ENCODE results near the gene SMG1.

SMG1 gene

DNA sequence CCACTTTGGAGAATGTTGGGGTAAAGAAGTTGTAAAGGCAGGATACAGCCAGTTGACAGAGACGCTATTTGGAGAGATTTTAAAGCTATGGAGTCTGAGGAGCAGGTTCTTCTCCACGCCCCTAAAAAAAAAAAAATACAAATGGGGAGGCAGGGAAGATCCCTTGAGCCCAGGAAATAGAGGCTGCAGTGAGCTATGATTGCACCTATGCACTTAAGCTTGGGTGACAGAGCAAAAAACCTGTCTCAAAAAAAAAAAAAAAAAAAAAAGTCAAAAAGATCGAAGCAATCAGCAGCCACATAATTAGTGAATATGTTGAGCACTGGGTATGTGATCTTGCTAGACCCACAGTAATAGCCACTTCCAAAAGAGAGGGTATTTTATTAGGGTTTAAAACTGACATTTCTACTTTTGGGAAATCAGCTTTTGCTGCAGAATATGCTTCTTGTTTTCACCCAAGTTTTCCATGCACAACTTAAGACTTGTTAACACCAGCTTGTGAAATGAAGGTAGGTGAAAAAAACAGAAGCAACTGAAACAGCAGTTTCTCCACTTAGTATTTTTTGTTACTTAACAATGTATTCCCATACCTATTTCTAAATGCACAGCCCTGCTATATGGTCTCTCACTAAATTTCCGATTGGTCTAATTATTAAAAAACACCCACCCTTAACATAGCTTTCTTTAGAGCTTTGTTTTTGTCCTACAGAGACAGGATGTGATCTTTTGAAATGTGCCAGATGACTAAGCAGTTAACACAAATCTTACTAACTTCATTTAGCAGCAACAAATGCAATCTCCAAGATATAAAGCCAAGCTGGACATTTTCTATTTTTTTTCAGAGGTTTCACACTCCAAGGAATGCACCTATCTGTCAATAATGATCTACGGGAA is 122.4 kb downstream of the SMG1 start:
- POLR2A ChIA-PET, result interaction anchor here (0.6 to 8.2 kb wide), 3 partner anchors 16 to 483 kb away, joined by 4 to 329 read pairs (median 5); partner anchors contain the start of gene RPS15A
- no peak overlapping the region for H3K4me3 ChIP-seq (ENCODE audit: low read depth, low read length)

DNA sequence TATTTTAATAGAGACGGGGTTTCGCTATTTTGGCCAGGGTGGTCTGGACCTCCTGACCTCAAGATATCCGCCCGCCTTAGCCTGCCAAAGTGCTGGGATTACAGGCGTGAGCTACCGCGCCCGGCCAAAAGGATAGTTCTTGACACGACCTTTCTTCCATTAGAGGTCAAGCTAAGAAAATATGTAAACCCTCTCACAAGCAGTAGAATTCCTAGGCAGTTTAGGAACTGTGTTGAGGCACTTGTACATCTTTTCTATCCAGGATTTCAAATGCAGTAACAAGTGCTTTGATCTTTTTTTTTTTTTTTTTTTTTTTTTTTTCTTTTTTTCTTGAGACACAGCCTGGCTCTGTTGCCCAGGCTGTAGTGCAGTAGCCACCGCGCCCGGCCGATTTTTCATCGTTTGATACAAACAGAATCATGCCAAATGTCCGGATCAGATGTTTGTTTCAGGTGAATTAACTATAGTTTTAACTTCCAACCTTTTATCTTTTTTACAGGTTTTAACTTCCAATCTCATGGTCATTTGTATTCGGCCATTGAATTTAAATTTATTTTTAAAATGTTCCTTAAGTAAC is 123.4 kb downstream of the SMG1 start:
- Histone ChIP-seq H3K4me1 (ENCODE audit: control insufficient read depth, insufficient read depth, low read length) (peaks cover 10% of the 10 kb centered on the region; the same call in 1 of the 2 replicates), H3K27ac (ENCODE audit: extremely low read depth, low read depth, low read length) (no peak overlapping the region), H3K36me3 (ENCODE audit: control insufficient read depth in 2 of 2, insufficient read depth in 1 of 2, low read length in 2 of 2) (peaks cover 4 to 23% of the 10 kb centered on the region in 2 experiments; a peak in 2 of 3 replicates), H3K4me3 (ENCODE audit: low read depth, low read length) (no peak overlapping the region), H3K9me3 (ENCODE audit: control insufficient read depth, insufficient read depth, low read depth, low read length) (no peaks in the 10 kb centered on the region)
- ChIA-PET POLR2A (interaction anchor here (0.6 to 8.2 kb wide), 2 partner anchors 15 to 196 kb away, joined by 4 to 329 read pairs; partner anchors contain the start of gene RPS15A), CTCF (interaction anchor here (0.8 to 2.3 kb wide), 5 partner anchors 14 to 586 kb away, joined by 3 to 18 read pairs (median 4); no protein-coding TSS in a partner anchor)
- TF ChIP-seq, protein P1, sequence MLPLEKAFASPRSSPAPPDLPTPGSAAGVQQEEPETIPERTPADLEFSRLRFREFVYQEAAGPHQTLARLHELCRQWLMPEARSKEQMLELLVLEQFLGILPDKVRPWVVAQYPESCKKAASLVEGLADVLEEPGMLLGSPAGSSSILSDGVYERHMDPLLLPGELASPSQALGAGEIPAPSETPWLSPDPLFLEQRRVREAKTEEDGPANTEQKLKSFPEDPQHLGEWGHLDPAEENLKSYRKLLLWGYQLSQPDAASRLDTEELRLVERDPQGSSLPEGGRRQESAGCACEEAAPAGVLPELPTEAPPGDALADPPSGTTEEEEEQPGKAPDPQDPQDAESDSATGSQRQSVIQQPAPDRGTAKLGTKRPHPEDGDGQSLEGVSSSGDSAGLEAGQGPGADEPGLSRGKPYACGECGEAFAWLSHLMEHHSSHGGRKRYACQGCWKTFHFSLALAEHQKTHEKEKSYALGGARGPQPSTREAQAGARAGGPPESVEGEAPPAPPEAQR (tag by site-specific recombination; IDR thresholded peaks at IDR 0.05), result no peak
- TF ChIP-seq KLF10 (tag by site-specific recombination; IDR thresholded peaks at IDR 0.05), result no peak
- no peak for TF ChIP-seq YY2 (tag by site-specific recombination; IDR thresholded peaks at IDR 0.05)
- TF ChIP-seq GFI1B (tag by site-specific recombination; IDR thresholded peaks at IDR 0.05), result no peak
- no peak for TF ChIP-seq ZNF501 (tag by site-specific recombination; IDR thresholded peaks at IDR 0.05)
- TF ChIP-seq ZNF140 (tag by site-specific recombination; IDR thresholded peaks at IDR 0.05), result no peak
- TF ChIP-seq, protein P2, sequence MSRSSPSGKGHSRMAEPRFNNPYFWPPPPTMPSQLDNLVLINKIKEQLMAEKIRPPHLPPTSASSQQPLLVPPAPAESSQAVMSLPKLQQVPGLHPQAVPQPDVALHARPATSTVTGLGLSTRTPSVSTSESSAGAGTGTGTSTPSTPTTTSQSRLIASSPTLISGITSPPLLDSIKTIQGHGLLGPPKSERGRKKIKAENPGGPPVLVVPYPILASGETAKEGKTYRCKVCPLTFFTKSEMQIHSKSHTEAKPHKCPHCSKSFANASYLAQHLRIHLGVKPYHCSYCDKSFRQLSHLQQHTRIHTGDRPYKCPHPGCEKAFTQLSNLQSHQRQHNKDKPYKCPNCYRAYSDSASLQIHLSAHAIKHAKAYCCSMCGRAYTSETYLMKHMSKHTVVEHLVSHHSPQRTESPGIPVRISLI (tag by site-specific recombination; IDR thresholded peaks at IDR 0.05), result peak; percentile 79
- no peak for TF ChIP-seq ZNF157 (tag by site-specific recombination; IDR thresholded peaks at IDR 0.05)
- no peak for TF ChIP-seq ZNF560 (tag by site-specific recombination; IDR thresholded peaks at IDR 0.05; ENCODE audit: borderline replicate concordance)
- TF ChIP-seq ZNF133 (tag by site-specific recombination; IDR thresholded peaks at IDR 0.05), result peak; percentile 88
- TF ChIP-seq SCRT1 (tag by site-specific recombination; IDR thresholded peaks at IDR 0.05; ENCODE audit: borderline replicate concordance), result peak; percentile 46; the same call in 1 of the 2 replicates

More for the DNA sequence above, 122.4 kb downstream of the SMG1 start:
- CTCF ChIA-PET, result interaction anchor here (0.8 to 1.5 kb wide), 2 partner anchors 9 to 37 kb away, joined by 3 to 6 read pairs; no protein-coding TSS in a partner anchor
- Histone ChIP-seq H3K36me3 (ENCODE audit: control insufficient read depth in 2 of 2, insufficient read depth in 1 of 2, low read length in 2 of 2) (peaks cover 8 to 22% of the 10 kb centered on the region in 2 experiments), H3K9me3 (ENCODE audit: control insufficient read depth, insufficient read depth, low read depth, low read length) (no peaks in the 10 kb centered on the region), H3K4me1 (ENCODE audit: control insufficient read depth, insufficient read depth, low read length) (peaks cover 10% of the 10 kb centered on the region; the same call in 1 of the 2 replicates), H3K27ac (ENCODE audit: extremely low read depth, low read depth, low read length) (no peak overlapping the region)
- TF ChIP-seq GLIS2 (tag by site-specific recombination; IDR thresholded peaks at IDR 0.05), result no peak
- 0 out of 2 replicates have a peak, but pooled peaks have one; percentile 9 for TF ChIP-seq PRDM1 (tag by site-specific recombination; IDR thresholded peaks at IDR 0.05)
- TF ChIP-seq, protein P3, sequence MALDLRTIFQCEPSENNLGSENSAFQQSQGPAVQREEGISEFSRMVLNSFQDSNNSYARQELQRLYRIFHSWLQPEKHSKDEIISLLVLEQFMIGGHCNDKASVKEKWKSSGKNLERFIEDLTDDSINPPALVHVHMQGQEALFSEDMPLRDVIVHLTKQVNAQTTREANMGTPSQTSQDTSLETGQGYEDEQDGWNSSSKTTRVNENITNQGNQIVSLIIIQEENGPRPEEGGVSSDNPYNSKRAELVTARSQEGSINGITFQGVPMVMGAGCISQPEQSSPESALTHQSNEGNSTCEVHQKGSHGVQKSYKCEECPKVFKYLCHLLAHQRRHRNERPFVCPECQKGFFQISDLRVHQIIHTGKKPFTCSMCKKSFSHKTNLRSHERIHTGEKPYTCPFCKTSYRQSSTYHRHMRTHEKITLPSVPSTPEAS (tag by site-specific recombination; IDR thresholded peaks at IDR 0.05), result no peak
- no peak for TF ChIP-seq ZFP41 (tag by site-specific recombination; IDR thresholded peaks at IDR 0.05; ENCODE audit: borderline replicate concordance)
- TF ChIP-seq ZNF19 (tag by site-specific recombination; IDR thresholded peaks at IDR 0.05; ENCODE audit: low read depth), result no peak
- TF ChIP-seq, protein P4, sequence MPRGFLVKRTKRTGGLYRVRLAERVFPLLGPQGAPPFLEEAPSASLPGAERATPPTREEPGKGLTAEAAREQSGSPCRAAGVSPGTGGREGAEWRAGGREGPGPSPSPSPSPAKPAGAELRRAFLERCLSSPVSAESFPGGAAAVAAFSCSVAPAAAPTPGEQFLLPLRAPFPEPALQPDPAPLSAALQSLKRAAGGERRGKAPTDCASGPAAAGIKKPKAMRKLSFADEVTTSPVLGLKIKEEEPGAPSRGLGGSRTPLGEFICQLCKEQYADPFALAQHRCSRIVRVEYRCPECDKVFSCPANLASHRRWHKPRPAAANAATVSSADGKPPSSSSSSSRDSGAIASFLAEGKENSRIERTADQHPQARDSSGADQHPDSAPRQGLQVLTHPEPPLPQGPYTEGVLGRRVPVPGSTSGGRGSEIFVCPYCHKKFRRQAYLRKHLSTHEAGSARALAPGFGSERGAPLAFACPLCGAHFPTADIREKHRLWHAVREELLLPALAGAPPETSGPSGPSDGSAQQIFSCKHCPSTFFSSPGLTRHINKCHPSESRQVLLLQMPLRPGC (tag by site-specific recombination; IDR thresholded peaks at IDR 0.05), result no peak
- peak; percentile 33; the same call in 1 of the 2 replicates for TF ChIP-seq ZNF394 (tag by site-specific recombination; IDR thresholded peaks at IDR 0.05; ENCODE audit: borderline replicate concordance)
- TF ChIP-seq, protein P5, sequence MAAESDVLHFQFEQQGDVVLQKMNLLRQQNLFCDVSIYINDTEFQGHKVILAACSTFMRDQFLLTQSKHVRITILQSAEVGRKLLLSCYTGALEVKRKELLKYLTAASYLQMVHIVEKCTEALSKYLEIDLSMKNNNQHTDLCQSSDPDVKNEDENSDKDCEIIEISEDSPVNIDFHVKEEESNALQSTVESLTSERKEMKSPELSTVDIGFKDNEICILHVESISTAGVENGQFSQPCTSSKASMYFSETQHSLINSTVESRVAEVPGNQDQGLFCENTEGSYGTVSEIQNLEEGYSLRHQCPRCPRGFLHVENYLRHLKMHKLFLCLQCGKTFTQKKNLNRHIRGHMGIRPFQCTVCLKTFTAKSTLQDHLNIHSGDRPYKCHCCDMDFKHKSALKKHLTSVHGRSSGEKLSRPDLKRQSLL (tag by site-specific recombination; IDR thresholded peaks at IDR 0.05), result no peak

Data from HEK293 (cell line).